CD4-positive, CD25-positive, alpha-beta regulatory T cell (primary cell): ENCODE results near the gene SH3BGRL2. TPM values are rescaled to one million over a fixed set of nuclear protein-coding genes. Genes with fewer than 3 reads are reported as not detected.

Source experiments
- ATAC-seq, 2 donors: fragments of 150-1000 bp; cut with Tn5 transposase; one replicate each; pipeline ENCODE4 v1.10.0; 2021; ENCODE audit warnings: low read depth in 2 of 2, moderate number of reproducible peaks in 2 of 2, moderate library complexity in 1 of 2
- DNase-seq, 3 donors: peaks; one replicate each; pipeline versions ENCODE4 v3.0.0 to v3.0.0-alpha.2; 2012 to 2022; ENCODE audit warnings: mixed read lengths in 1 of 3
- H3K27ac ChIP-seq: one replicate; pipeline ENCODE4 v1.7.0; 2013; ENCODE audit warnings: mild to moderate bottlenecking, low read length; ENCODE audit not compliant: insufficient read depth, poor library complexity, severe bottlenecking
- H3K27me3 ChIP-seq: one replicate; pipeline ENCODE4 v1.7.0; 2013; ENCODE audit warnings: low read length; ENCODE audit not compliant: control insufficient read depth, insufficient read depth
- H3K36me3 ChIP-seq: one replicate; pipeline ENCODE4 v1.7.0; 2013; ENCODE audit warnings: mild to moderate bottlenecking, low read length, moderate library complexity; ENCODE audit not compliant: control insufficient read depth, insufficient read depth
- H3K4me1 ChIP-seq: 2 replicates; pipeline ENCODE4 v1.7.0; 2013; ENCODE audit warnings: mild to moderate bottlenecking, low read length; ENCODE audit not compliant: insufficient read depth, control insufficient read depth, poor library complexity, severe bottlenecking
- H3K4me3 ChIP-seq: one replicate; pipeline ENCODE4 v1.7.0; 2013; ENCODE audit warnings: low read depth, mild to moderate bottlenecking, low read length, moderate library complexity
- H3K9me3 ChIP-seq, 2 experiments: 1 replicate in 1 of 2; 2 replicates in 1 of 2; pipeline ENCODE4 v1.7.0; 2013; ENCODE audit warnings: low read length in 2 of 2, mild to moderate bottlenecking in 1 of 2, moderate library complexity in 1 of 2; ENCODE audit not compliant: control insufficient read depth in 2 of 2
- H3K27ac Mint-ChIP-seq, 3 donors: one replicate each; pipeline ENCODE4 v1.8.0; 2020 to 2022; ENCODE audit warnings: mild to moderate bottlenecking in 3 of 3, mixed read lengths in 3 of 3, moderate library complexity in 2 of 3
- H3K27me3 Mint-ChIP-seq: one replicate; pipeline ENCODE4 v1.8.0; 2022; ENCODE audit warnings: mild to moderate bottlenecking, mixed read lengths
- H3K36me3 Mint-ChIP-seq: one replicate; pipeline ENCODE4 v1.8.0; 2020; ENCODE audit warnings: mixed read lengths
- H3K4me1 Mint-ChIP-seq, 4 donors: one replicate each; pipeline ENCODE4 v1.8.0; 2020 to 2022; ENCODE audit warnings: mixed read lengths in 4 of 4, mild to moderate bottlenecking in 1 of 4
- H3K4me3 Mint-ChIP-seq, 4 donors: one replicate each; pipeline ENCODE4 v1.8.0; 2020 to 2022; ENCODE audit warnings: mild to moderate bottlenecking in 4 of 4, mixed read lengths in 4 of 4, moderate library complexity in 3 of 4
- H3K9me3 Mint-ChIP-seq, 7 donors: one replicate each; pipeline ENCODE4 v1.8.0; 2020 to 2022; ENCODE audit warnings: mixed read lengths in 7 of 7, mild to moderate bottlenecking in 3 of 7, moderate library complexity in 2 of 7
- polyA plus RNA-seq, 4 donors: library from polyadenylated mRNA; unstranded; fragments of 300-500 nt; fragmentation: Illumina TruSeq; gene quantifications; one replicate each; pipeline ENCODE4 v1.2.3, GENCODE V29; 2021
- total RNA-seq: library from RNA; stranded (reverse); gene quantifications from one replicate; pipeline ENCODE4 v1.2.3, GENCODE V29; 2022

The SH3BGRL2 gene
- total and polyA plus RNA-seq, 5 donors from 2014 or later, result 0.28 to 4.7 (median 0.83) TPM; not detected in 2

- Mint-ChIP-seq H3K27me3 (no peaks in the 10 kb centered on the region), H3K4me3 (no peak overlapping the region), H3K4me1 (no peaks in the 10 kb centered on the region), H3K36me3 (no peaks in the 10 kb centered on the region), H3K9me3 (peaks cover 0 to 2% (median 0%) of the 10 kb centered on the region in 7 donors), H3K27ac (no peak overlapping the region)
- no peaks in the 10 kb centered on the region for H3K4me1 ChIP-seq
- H3K36me3 ChIP-seq, result no peaks in the 10 kb centered on the region
- H3K4me3 ChIP-seq, result no peak overlapping the region
- no peak for DNase-seq
- H3K27me3 ChIP-seq, result no peaks in the 10 kb centered on the region
- ATAC-seq, result no peak
- no peak overlapping the region for H3K27ac ChIP-seq
- no peaks in the 10 kb centered on the region for H3K9me3 ChIP-seq
These were observed 21.9 kb upstream of the SH3BGRL2 start for GRCh38 chr6:79609225-79609595.

DNA sequence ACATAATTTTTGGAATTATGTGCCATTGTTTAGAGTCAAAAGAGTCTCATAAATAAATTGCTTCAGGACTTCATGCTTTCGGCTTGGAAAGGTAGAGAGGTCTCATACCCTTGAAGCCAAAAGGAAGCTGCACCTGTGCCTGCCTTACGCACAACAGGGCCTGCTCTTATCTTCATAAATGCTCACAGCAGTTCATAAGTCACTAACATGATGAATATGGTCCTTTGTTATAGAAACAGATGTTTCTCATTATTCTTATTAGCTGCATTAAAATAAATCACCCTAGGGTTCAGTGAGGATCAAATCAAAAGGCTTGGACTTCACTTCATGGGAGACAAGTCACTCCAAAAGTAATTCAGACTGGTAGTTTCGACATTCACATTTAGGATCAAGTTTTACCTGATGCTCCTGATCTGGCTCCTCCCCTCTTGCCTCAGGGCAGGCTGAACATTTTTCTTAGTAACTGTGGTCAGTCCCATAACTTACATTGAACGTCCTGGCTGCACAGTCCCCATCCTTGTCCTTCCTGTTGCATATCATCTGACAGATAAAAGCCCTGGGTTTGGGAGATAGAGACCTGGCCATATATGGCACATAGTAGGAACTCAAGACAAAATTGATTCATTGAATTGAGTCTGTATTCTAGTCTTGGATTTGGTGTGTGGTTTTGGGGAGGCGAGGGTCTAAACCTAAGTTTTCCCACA is 20.7 kb upstream of the SH3BGRL2 start:
- H3K4me3 Mint-ChIP-seq, result no peak overlapping the region

DNA sequence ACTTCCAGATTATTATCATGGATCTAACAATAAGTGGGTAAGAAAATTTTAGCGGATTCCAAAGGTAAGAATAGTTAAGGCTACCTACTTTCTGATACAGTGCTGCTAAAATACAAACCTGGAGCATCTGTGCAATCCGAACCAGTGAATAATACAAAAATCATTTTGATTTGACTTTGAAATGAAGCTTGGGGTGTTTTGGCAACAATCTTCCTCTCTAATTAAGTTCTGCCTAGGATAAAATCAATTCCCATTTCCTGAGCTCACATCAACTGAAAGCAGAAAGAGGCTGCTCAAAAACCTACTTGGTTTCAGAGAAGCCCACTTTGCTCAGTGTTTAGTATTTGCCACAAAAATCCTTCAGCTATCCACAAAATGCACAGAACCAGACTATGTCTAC is 18.7 kb upstream of the SH3BGRL2 start:
- Histone ChIP-seq H3K4me3 (no peak overlapping the region), H3K27me3 (no peaks in the 10 kb centered on the region), H3K4me1 (no peaks in the 10 kb centered on the region), H3K36me3 (no peaks in the 10 kb centered on the region), H3K27ac (no peak overlapping the region), H3K9me3 (no peaks in the 10 kb centered on the region)
- no peak overlapping the region for H3K27ac Mint-ChIP-seq
- no peaks in the 10 kb centered on the region for H3K36me3 Mint-ChIP-seq
- DNase-seq (no peak), ATAC-seq (no peak)
- no peak overlapping the region for H3K4me3 Mint-ChIP-seq
- no peaks in the 10 kb centered on the region for H3K9me3 Mint-ChIP-seq
- H3K4me1 Mint-ChIP-seq, result no peaks in the 10 kb centered on the region
- H3K27me3 Mint-ChIP-seq, result no peaks in the 10 kb centered on the region

More for the DNA sequence above, 20.7 kb upstream of the SH3BGRL2 start:
- H3K27ac ChIP-seq, result no peak overlapping the region
- ATAC-seq (no peak), DNase-seq (no peak)
- H3K4me3 ChIP-seq, result no peak overlapping the region
- no peaks in the 10 kb centered on the region for H3K36me3 ChIP-seq
- H3K4me1 Mint-ChIP-seq, result no peaks in the 10 kb centered on the region
- H3K9me3 Mint-ChIP-seq, result peaks cover 0 to 2% (median 0%) of the 10 kb centered on the region in 7 donors
- H3K27me3 ChIP-seq, result no peaks in the 10 kb centered on the region
- H3K9me3 ChIP-seq, result no peaks in the 10 kb centered on the region
- no peaks in the 10 kb centered on the region for H3K27me3 Mint-ChIP-seq
- H3K36me3 Mint-ChIP-seq, result no peaks in the 10 kb centered on the region
- H3K4me1 ChIP-seq, result no peaks in the 10 kb centered on the region
- H3K27ac Mint-ChIP-seq, result no peak overlapping the region

DNA sequence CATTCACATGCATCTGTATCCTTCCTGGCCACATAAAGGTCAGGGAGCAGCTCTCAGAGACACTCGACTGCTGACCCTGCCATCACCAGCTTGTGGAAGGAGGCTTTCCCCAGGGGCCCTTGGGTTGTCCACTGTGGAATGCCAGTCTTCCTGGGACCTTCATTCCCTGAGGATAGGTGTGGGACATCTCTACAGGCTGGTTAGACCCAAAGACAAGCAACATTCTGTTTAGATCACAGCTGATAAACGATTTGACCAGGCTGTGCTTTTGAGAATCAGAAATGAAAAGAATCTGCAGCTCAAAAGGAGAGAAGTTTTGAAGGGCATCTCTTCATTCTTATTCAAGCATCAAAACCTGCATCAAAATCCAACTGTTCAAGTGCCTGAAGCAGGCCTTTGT is 18.2 kb upstream of the SH3BGRL2 start:
- H3K9me3 ChIP-seq, result no peaks in the 10 kb centered on the region
- ATAC-seq (no peak), DNase-seq (no peak)
- H3K36me3 Mint-ChIP-seq, result no peaks in the 10 kb centered on the region
- H3K27ac Mint-ChIP-seq, result no peak overlapping the region
- no peaks in the 10 kb centered on the region for H3K27me3 Mint-ChIP-seq
- H3K4me1 Mint-ChIP-seq, result no peaks in the 10 kb centered on the region
- H3K36me3 ChIP-seq, result no peaks in the 10 kb centered on the region
- H3K27ac ChIP-seq, result no peak overlapping the region
- H3K4me3 ChIP-seq, result no peak overlapping the region
- H3K9me3 Mint-ChIP-seq, result no peaks in the 10 kb centered on the region
- H3K27me3 ChIP-seq, result no peaks in the 10 kb centered on the region
- no peak overlapping the region for H3K4me3 Mint-ChIP-seq
- no peaks in the 10 kb centered on the region for H3K4me1 ChIP-seq

- Histone ChIP-seq H3K9me3 (no peaks in the 10 kb centered on the region), H3K27me3 (no peaks in the 10 kb centered on the region), H3K4me3 (no peak overlapping the region), H3K27ac (no peak overlapping the region), H3K4me1 (no peaks in the 10 kb centered on the region), H3K36me3 (no peaks in the 10 kb centered on the region)
- Mint-ChIP-seq H3K4me3 (no peak overlapping the region), H3K27ac (no peak overlapping the region), H3K4me1 (no peaks in the 10 kb centered on the region), H3K27me3 (no peaks in the 10 kb centered on the region), H3K36me3 (no peaks in the 10 kb centered on the region), H3K9me3 (no peaks in the 10 kb centered on the region)
- no peak for DNase-seq
- ATAC-seq, result no peak
These were observed 17.2 kb upstream of the SH3BGRL2 start for GRCh38 chr6:79613912-79614311.

DNA sequence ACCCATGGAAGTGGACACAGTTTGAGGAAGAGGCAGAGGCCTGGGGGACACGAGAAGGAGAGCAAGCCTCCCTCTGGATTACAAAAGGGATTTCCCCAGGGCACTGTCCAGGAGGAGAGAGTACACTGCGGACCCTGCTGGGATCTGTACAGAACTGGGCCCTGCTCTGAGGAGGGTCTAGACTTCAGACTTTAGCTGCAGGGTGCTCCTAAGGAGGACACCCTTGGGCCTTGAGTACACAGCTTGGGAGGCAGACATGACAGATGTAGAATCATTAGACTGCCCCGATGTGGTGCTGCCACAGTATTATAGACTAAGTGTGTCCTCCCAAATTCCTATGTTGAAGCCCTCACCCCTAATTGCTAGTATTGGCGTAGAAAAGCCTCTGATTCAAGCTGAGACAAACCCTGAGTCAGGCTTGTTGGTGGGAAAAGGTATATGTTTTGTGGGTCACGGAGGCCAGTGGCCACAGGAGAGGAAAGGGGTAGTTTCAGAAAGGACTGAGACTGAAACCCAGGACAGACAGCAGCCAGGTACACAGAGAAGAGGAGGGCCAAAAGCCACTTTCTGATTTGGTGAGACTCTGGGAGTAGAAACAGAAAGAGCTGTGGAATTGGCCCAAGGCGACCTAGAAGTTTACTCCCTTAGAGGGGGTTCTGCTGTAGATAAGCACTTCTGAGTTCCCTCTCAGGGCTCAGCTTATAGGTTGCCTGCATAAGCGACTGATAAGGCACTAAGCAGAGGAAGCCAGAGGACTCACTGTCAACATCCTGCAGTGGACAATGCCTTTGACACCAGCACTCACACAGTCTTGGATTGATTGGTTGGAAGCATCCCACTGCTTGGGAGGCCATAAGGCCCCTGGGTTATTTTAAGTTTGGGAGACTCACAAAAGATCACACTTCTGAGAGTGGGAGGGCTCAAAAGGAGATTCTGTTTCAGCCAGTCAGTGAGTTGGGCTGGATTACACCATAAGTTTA is 16.5 kb upstream of the SH3BGRL2 start:
- H3K27ac Mint-ChIP-seq, result no peak overlapping the region
- ATAC-seq (no peak), DNase-seq (no peak)
- H3K4me1 Mint-ChIP-seq, result no peaks in the 10 kb centered on the region
- H3K36me3 ChIP-seq, result no peaks in the 10 kb centered on the region
- no peaks in the 10 kb centered on the region for H3K9me3 ChIP-seq
- H3K27me3 ChIP-seq, result no peaks in the 10 kb centered on the region
- H3K27me3 Mint-ChIP-seq, result no peaks in the 10 kb centered on the region
- H3K4me3 Mint-ChIP-seq, result no peak overlapping the region
- H3K4me1 ChIP-seq, result no peaks in the 10 kb centered on the region
- no peak overlapping the region for H3K27ac ChIP-seq
- H3K9me3 Mint-ChIP-seq, result no peaks in the 10 kb centered on the region
- H3K36me3 Mint-ChIP-seq, result no peaks in the 10 kb centered on the region
- no peak overlapping the region for H3K4me3 ChIP-seq

DNA sequence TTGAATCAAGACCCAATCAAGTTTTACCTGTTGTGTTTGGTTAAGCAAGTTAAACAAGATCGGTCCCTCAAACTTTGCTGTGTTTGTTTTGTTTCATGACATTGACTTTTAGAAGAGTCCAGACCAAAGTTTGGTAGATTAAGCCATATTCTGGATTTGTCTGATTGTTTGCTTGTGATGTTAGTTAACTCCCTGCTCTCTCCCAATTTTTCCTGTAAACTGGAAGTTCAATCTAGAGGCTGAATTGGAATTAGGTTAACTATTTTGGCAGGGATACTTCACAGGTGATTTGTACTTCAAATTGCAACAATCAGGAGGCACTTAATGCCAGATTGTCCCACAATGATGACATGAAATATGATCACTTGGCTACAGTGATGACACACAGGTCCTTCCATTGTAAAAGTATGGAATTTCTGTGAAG is 13.6 kb upstream of the SH3BGRL2 start:
- no peaks in the 10 kb centered on the region for H3K4me1 Mint-ChIP-seq
- peaks cover 0 to 4% (median 0%) of the 10 kb centered on the region in 7 donors for H3K9me3 Mint-ChIP-seq
- H3K4me3 Mint-ChIP-seq, result no peak overlapping the region
- Histone ChIP-seq H3K27me3 (no peaks in the 10 kb centered on the region), H3K36me3 (no peaks in the 10 kb centered on the region), H3K27ac (no peak overlapping the region), H3K4me3 (no peak overlapping the region), H3K4me1 (no peaks in the 10 kb centered on the region), H3K9me3 (no peaks in the 10 kb centered on the region)
- H3K27ac Mint-ChIP-seq, result no peak overlapping the region
- DNase-seq (no peak), ATAC-seq (no peak)
- no peaks in the 10 kb centered on the region for H3K36me3 Mint-ChIP-seq
- H3K27me3 Mint-ChIP-seq, result no peaks in the 10 kb centered on the region
